PC-9 (cell line): ENCODE results near the gene EIF2S1. TPM values are rescaled to one million over a fixed set of nuclear protein-coding genes. Genes with fewer than 3 reads are reported as not detected.

Experiments
- BruUV-seq: library from RNA; stranded (reverse); fragments of 400-500 nt; replicated peaks from 2 replicates; lab custom pipeline; 2021; lab: Mats Ljungman, UMichigan
- CTCF ChIA-PET: fragments of 300-600 bp; sonication (Branson Sonifier 250); formaldehyde crosslinking; loops from one replicate; lab custom pipeline; 2022; ENCODE audit warnings: antibody characterized with exemption; lab: Charles Lee
- POLR2A ChIA-PET: fragments of 300-600 bp; sonication (Branson Sonifier 250); formaldehyde crosslinking; loops from one replicate; lab custom pipeline; 2022; ENCODE audit warnings: antibody characterized with exemption; ENCODE audit not compliant: unreplicated experiment; lab: Charles Lee
- DNase-seq, 2 experiments: peaks; one replicate each; pipeline versions ENCODE4 v3.0.0 to v3.0.0-alpha.2; 2015 to 2022; ENCODE audit warnings: mixed read lengths in 1 of 2
- H2AFZ ChIP-seq: fragments of 200-600 bp; sonication (generic); 2 replicates; pipeline ENCODE4 v1.8.1; 2017; ENCODE audit warnings: antibody characterized with exemption
- H3F3A ChIP-seq: fragments of 200-600 bp; sonication (generic); 2 replicates; pipeline ENCODE4 v1.8.1; 2017; ENCODE audit warnings: antibody characterized with exemption, mild to moderate bottlenecking, low read depth; ENCODE audit not compliant: insufficient read depth
- H3K27ac ChIP-seq: fragments of 200-600 bp; sonication (generic); 2 replicates; pipeline ENCODE4 v1.6.1; 2016; ENCODE audit warnings: mixed run types
- H3K27me3 ChIP-seq: fragments of 200-600 bp; sonication (generic); 2 replicates; pipeline ENCODE4 v1.6.1; 2016; ENCODE audit warnings: low read depth, mixed run types; ENCODE audit not compliant: insufficient read depth
- H3K36me3 ChIP-seq: fragments of 200-600 bp; sonication (generic); 2 replicates; pipeline ENCODE4 v1.6.1; 2016; ENCODE audit warnings: low read depth, mixed run types
- H3K4me1 ChIP-seq: fragments of 200-600 bp; sonication (generic); replicated peaks from 2 replicates; pipeline ENCODE4 v1.6.1; 2016; ENCODE audit warnings: mixed run types; ENCODE audit not compliant: insufficient read depth
- H3K4me2 ChIP-seq: fragments of 200-600 bp; sonication (generic); 2 replicates; pipeline ENCODE4 v1.6.1; 2017; ENCODE audit warnings: mixed run types
- H3K4me3 ChIP-seq: fragments of 200-600 bp; sonication (generic); 2 replicates; pipeline ENCODE4 v1.6.1; 2016; ENCODE audit warnings: mixed run types
- H3K79me2 ChIP-seq: fragments of 200-600 bp; sonication (generic); 2 replicates; pipeline ENCODE4 v1.6.1; 2017; ENCODE audit warnings: low read depth, mixed run types
- H3K9me2 ChIP-seq: fragments of 200-600 bp; sonication (generic); 2 replicates; pipeline ENCODE4 v1.8.1; 2017; ENCODE audit warnings: mild to moderate bottlenecking; ENCODE audit not compliant: insufficient read depth
- H3K9me3 ChIP-seq: fragments of 200-600 bp; sonication (generic); 2 replicates; pipeline ENCODE4 v1.8.1; 2016; ENCODE audit warnings: low read depth; ENCODE audit not compliant: insufficient read depth
- H4K20me1 ChIP-seq: fragments of 200-600 bp; sonication (generic); 2 replicates; pipeline ENCODE4 v1.8.1; 2017; ENCODE audit not compliant: insufficient read depth
- CTCF ChIP-seq: fragments of 200-600 bp; sonication (generic); conservative IDR thresholded peaks from 2 replicates; pipeline ENCODE4 v1.6.1; 2017; ENCODE audit warnings: mixed run types, antibody characterized with exemption, mild to moderate bottlenecking, moderate library complexity
- EZH2 ChIP-seq: fragments of 200-600 bp; sonication (generic); IDR thresholded peaks from 2 replicates; pipeline ENCODE4 v1.8.0; 2017; ENCODE audit warnings: antibody characterized with exemption, low read depth
- intact Hi-C: fragments of 100-400 bp; cut with micrococcal nuclease; formaldehyde crosslinking; loops from one replicate; pipeline ENCODE4 v1.10.0; 2022; ENCODE audit not compliant: unreplicated experiment
- total RNA-seq: library from RNA; stranded (reverse); gene quantifications from 2 replicates; pipeline ENCODE4 v1.2.3, GENCODE V29; 2021

Gene EIF2S1
- total RNA-seq, 1 experiment from 2014 or later = 146 TPM

- intact Hi-C loops = loop anchor here (1.0 kb wide), 4 partner anchors 99 to 277 kb away; no protein-coding TSS in a partner anchor
- no peak overlapping the region for H2AFZ ChIP-seq
Measured at GRCh38 chr14:67426983-67427606, 67.0 kb downstream of the EIF2S1 start.

GRCh38 chr14:67428501-67429031 lies 68.4 kb downstream of the EIF2S1 start:
- CTCF ChIA-PET = interaction anchor here (0.8 to 3.3 kb wide), 5 partner anchors 82 to 276 kb away, joined by 3 to 44 read pairs (median 15); no protein-coding TSS in a partner anchor
- no peak for TF ChIP-seq CTCF
- TF ChIP-seq EZH2 = no peak
- Histone ChIP-seq H3K9me3 (no peaks in the 10 kb centered on the region), H3K4me2 (peak overlapping the region; percentile 55), H3K4me3 (no peak overlapping the region), H3K9me2 (no peaks in the 10 kb centered on the region), H3K4me1 (peaks cover 29% of the 10 kb centered on the region), H4K20me1 (no peaks in the 10 kb centered on the region), H3K27me3 (no peaks in the 10 kb centered on the region), H3K79me2 (no peaks in the 10 kb centered on the region), H2AFZ (0 out of 2 replicates have a peak overlapping the region, but pooled peaks have one; percentile 55), H3K36me3 (no peaks in the 10 kb centered on the region), H3F3A (peaks cover 4% of the 10 kb centered on the region; the same call in 1 of the 2 replicates), H3K27ac (peak overlapping the region; percentile 80)
- POLR2A ChIA-PET = interaction anchor here (0.6 kb wide), 1 partner anchor 267 kb away, joined by 4 read pairs; the partner anchor contains the start of gene RDH11
- DNase-seq = peak; percentile 34 to 84
- intact Hi-C loops = no loop called here
- no TSS peak for BruUV-seq

More at GRCh38 chr14:67426983-67427606, 67.0 kb downstream of the EIF2S1 start:
- Histone ChIP-seq H3K27me3 (no peaks in the 10 kb centered on the region), H3F3A (peaks cover 4% of the 10 kb centered on the region; the same call in 1 of the 2 replicates), H3K4me2 (peak overlapping the region; percentile 29; the same call in 1 of the 2 replicates), H3K27ac (no peak overlapping the region), H4K20me1 (no peaks in the 10 kb centered on the region), H3K9me2 (no peaks in the 10 kb centered on the region), H3K9me3 (no peaks in the 10 kb centered on the region), H3K4me3 (no peak overlapping the region), H3K79me2 (no peaks in the 10 kb centered on the region), H3K4me1 (peaks cover 29% of the 10 kb centered on the region), H3K36me3 (no peaks in the 10 kb centered on the region)
- TF ChIP-seq CTCF (peak; percentile 93), EZH2 (no peak)
- POLR2A ChIA-PET = interaction anchor here (0.6 kb wide), 3 partner anchors 15 to 205 kb away, joined by 3 to 30 read pairs (median 4); partner anchors contain the start of gene PLEK2
- no TSS peak for BruUV-seq
- CTCF ChIA-PET = interaction anchor here (0.6 to 3.3 kb wide), 11 partner anchors 13 to 277 kb away, joined by 3 to 44 read pairs (median 4); partner anchors contain the start of gene PLEK2
- DNase-seq = peak; percentile 74 to 76

GRCh38 chr14:67429510-67430205 lies 69.5 kb downstream of the EIF2S1 start:
- no peak for DNase-seq
- Histone ChIP-seq H3K9me3 (no peaks in the 10 kb centered on the region), H3K4me2 (no peak overlapping the region; the same call in 1 of the 2 replicates), H3F3A (peaks cover 4% of the 10 kb centered on the region; the same call in 1 of the 2 replicates), H4K20me1 (no peaks in the 10 kb centered on the region), H3K9me2 (no peaks in the 10 kb centered on the region), H3K4me3 (no peak overlapping the region), H3K36me3 (no peaks in the 10 kb centered on the region), H3K79me2 (no peaks in the 10 kb centered on the region), H3K4me1 (peaks cover 29% of the 10 kb centered on the region), H3K27ac (peak overlapping the region; percentile 80), H2AFZ (no peak overlapping the region), H3K27me3 (no peaks in the 10 kb centered on the region)
- ChIA-PET CTCF (interaction anchor here (3.1 kb wide), 1 partner anchor 141 kb away, joined by 44 read pairs; no protein-coding TSS in a partner anchor), POLR2A (no interaction called here)
- intact Hi-C loops = no loop called here
- TF ChIP-seq CTCF (no peak), EZH2 (no peak)
- BruUV-seq = no TSS peak
